Epithelial cell of prostate (primary cell): Measurements from ENCODE around the gene DAGLA.
A peak's percentile ranks its signal among the peaks of the same experiment; 100 is the strongest.

Experiments
- DNase-seq: peaks from one replicate; pipeline ENCODE4 v3.0.0-alpha.2; 2011; ENCODE audit warnings: low read depth, low spot score
- H3K27ac ChIP-seq: fragments of 450-650 bp; 2 replicates; pipeline ENCODE4 v1.5.1; 2017; ENCODE audit warnings: mild to moderate bottlenecking

DAGLA gene

DNA sequence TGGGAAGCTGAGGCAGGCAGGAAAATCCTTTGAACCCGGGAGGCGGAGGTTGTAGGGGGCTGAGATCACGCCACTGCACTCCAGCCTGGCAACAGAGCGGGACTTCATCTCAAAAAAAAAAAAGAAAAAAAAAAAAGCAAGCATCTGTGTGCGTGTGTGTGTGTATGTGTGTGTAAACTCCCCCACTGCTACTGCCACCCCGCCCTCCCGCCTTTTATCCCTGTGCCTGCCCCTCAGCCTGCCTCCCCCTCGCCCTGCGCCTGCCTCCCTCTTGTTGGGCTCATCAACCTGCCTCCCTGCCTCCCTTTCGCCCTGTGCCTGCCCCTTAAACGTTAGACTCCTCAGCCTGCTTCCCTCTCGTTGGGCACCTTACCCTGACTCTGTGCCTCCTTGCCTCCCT is 94.2 kb downstream of the DAGLA start:
- H3K27ac ChIP-seq: no peak overlapping the region
- no peak for DNase-seq

DNA sequence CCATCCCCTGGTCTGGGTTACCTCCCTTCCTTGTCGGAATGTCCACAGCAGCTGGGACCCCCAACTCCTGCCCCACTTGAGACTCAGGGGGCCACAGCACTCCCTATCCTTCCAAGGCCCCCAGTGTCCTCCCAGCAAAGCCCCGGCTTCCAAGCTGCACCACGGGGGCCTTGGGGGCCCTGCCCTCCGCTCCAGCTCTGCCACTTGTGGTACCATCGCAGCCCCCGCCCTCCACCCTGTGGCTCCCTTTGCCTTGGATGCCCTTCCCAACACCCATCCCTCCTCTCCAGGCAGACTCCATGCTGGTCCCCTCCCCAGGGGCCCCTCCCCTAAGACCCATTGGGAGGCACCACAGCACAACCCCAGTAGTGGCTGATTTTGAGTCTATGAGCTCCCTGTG is 94.9 kb downstream of the DAGLA start:
- no peak for DNase-seq
- H3K27ac ChIP-seq: no peak overlapping the region

DNA sequence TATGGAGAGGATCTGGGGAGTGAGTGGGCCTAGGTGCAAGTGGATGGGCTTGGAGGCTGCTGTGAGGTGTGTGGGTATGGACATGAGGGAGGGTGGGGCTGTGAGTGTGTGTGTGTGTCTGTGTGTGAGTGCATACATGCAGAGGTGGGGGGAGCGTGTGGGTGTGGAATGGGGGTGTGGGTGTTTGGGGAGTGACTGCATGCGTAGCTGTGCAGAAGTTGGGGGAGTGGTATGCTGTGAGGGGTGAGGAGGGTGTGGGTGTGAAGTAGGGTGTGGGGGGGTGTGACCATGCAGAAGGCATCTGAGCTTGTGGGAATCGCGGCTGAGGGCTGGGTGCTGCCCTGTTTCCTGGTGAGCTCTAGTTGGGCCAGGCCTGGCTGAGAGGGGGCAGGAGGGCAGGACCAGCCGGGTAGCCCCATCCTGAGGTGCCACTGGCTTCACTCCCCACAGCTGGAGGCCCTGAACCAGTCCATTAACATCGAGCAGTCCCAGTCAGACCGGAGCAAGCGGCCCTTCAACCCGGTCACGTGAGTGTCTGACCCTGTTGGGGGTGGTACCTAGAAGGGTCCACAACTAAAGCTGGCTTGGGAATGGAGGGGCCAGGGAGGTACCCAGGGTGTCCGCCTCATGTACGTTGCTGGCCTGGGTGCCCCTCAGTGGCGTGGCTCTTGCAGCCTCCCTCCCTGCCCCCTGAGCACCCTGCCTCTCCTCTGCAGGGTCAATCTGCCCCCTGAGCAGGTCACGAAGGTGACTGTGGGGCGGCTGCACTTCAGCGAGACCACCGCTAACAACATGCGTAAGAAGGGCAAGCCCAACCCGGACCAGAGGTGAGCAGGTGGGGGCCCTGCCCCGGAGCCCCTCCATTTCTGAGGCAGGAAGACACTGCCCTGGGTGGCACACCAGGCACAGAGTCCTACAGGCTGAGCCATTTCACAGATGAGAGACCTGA is 95.7 kb downstream of the DAGLA start:
- no peak overlapping the region for H3K27ac ChIP-seq
- DNase-seq: no peak

DNA sequence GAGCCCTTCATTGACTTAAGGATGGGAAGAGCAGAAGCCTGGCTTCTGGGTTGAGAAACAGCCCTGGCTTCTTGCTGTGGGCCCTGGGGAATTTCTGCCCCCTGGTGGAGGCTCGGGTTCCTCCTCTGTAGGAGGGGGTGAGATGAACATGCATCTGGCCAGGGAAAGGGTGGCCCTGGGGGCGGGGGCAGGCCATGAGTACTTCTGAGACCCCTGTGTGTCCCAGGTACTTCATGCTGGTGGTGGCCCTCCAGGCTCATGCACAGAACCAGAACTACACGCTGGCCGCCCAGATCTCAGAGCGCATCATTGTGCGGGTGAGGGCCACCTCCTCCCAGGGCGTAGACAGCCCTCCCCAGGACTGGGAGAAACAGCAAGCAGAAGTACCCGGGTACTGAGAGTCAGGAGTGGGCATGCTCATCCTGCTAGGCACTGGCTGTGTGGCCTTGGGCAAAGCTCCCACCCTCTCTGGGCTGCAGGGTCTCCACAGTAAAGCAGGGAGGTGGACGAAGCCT is 96.4 kb downstream of the DAGLA start:
- DNase-seq: no peak
- no peak overlapping the region for H3K27ac ChIP-seq

DNA sequence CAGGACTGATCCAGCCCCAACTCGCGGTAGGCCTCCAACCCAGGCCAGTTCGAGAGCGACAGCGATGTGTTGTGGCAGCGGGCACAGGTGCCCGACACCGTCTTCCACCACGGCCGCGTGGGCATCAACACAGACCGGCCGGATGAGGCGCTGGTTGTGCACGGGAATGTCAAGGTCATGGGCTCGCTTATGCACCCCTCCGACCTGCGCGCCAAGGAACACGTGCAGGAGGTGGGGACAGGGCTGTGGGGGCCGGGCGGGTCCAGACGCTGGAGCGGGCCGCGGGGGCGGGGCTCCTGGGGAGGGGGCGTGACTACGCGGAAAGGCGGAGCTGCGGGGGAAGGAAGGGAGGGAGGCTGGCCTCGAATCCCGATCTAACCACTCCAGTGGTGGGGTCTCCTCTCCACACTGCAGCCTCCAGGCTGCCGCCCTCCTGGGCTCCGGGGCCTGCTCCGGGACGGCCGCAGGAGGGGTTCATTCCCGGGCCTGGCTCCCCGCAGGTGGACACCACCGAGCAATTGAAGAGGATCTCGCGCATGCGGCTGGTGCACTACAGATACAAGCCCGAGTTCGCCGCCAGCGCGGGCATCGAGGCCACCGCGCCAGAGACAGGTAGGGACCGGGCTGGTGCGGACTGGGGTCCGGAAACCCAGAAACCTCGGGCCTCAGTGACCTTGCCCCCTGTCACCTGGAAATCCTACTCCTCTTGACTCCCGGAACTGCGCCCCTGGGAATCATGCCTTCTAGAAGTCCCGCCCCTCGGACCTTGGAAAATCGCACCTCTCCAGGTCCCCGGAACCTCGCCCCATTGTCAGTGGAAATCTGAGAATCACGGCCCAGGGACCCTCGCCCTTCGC is 97.3 kb downstream of the DAGLA start:
- H3K27ac ChIP-seq: no peak overlapping the region
- DNase-seq: no peak

DNA sequence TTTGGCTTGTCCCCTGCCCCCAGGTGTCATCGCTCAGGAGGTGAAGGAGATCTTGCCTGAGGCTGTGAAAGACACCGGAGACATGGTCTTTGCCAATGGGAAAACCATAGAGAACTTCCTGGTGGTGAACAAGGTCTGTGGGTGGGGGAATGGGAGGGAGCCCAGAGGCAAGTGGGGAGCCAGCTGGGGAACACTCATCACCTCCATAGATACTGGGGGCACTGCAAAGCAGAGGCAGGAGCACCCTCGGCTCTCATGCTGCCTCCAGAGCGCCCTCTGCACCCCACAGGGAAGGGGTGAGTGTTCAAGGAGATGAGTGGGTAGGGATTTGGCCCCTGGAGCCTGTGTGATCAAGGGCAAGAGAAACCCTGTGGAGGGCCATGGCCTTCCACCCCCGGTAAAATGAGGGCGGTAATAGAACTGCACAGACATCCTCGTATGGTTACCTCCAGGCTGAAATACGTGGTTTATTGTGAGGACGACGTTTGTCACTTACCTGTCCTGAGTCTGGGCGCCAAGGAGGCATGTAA is 98.2 kb downstream of the DAGLA start:
- no peak for DNase-seq
- H3K27ac ChIP-seq: no peak overlapping the region

DNA sequence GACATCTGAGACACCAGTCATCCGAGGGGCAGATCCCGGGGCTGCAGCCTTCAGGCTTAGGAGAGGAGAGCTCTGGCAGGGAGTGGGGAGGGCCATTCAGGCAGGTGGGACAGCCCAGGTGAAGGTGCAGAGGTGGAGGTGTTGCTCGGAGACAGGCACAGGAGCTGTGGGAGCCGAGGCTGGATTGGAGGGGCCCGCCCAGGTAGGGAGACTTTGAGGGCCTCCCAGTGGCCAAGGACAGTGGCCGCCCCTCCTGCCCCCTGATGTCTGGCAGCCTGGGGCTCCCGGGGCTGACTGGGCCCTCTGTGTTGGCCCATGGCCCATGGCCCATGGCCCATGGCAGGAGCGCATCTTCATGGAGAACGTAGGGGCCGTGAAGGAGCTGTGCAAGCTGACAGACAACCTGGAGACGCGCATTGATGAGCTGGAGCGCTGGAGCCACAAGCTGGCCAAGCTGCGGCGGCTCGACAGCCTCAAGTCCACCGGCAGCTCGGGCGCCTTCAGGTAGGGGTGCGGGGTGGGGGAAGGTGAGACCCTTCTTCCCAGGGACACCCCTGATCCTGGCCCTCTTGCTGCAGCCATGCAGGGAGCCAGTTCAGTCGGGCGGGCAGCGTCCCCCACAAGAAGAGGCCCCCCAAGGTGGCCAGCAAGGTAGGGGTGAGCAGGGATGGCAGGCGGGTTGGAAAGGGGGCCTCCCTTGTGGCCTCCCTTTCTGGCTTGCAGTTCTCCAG is 98.9 kb downstream of the DAGLA start:
- DNase-seq: no peak
- no peak overlapping the region for H3K27ac ChIP-seq

DNA sequence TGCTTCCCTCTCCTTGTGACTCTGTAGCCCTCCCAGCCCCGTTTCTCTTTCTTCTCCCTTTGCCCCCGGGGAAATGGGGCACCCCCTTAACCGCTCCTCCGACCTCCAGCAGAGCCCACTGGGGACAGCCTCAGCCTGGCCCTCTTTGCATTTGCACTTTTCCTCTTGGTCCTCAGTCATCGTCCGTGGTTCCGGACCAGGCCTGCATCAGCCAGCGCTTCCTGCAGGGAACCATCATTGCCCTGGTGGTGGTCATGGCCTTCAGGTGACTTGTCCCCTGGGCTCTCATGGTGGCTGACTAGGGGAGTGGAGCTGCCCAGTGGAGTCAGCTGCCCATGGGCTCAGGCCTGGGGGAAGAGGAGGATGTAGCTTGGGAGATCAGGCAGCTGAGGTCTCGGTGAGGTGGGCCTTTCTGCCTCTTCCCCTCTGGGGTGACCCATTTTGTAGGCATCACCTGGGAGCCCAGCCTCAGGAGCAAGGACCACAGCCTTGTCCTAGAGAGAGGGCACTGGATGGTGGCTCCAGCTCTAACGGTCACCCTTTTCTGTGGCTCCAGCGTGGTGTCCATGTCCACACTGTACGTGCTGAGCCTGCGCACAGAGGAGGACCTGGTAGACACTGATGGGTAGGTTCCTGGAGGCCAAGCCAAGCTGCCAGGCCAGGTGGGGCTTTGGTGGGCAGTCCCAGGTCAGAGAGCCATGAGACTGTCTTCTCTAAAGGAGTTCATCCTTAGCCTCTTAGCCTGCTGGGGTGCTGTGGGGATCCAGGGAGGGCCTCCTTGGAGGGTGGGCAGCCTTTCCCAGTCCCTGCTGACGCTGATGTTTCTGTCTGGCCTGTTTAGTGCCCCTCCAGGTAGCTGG is 99.7 kb downstream of the DAGLA start:
- no peak overlapping the region for H3K27ac ChIP-seq
- no peak for DNase-seq

DNA sequence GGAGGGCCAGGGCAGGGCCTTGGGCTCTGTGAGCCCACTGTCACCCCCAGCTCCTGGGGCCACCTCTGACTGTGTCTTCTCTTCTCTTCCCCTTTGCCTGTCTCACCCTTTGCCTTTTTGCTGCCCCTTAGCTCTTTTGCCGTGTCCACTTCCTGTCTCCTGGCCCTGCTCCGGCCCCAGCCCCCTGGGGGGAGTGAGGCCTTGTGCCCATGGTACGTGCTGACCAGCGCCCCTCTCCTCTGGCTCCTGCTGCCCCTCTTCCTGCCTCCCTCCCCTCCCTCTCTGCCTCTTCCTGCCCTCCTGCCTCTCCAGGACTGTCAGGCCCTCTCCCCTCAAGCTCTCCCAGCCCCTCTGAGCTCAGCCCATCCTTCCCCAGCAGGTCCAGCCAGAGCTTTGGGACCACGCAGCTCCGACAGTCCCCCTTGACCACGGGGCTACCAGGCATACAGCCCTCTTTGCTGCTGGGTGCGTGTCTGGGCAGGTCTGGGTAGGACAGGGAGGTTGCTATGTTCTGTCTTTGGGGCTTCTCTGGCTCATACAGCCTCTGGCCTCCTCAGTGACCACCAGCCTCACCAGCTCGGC is 100.5 kb downstream of the DAGLA start:
- no peak overlapping the region for H3K27ac ChIP-seq
- no peak for DNase-seq

DNA sequence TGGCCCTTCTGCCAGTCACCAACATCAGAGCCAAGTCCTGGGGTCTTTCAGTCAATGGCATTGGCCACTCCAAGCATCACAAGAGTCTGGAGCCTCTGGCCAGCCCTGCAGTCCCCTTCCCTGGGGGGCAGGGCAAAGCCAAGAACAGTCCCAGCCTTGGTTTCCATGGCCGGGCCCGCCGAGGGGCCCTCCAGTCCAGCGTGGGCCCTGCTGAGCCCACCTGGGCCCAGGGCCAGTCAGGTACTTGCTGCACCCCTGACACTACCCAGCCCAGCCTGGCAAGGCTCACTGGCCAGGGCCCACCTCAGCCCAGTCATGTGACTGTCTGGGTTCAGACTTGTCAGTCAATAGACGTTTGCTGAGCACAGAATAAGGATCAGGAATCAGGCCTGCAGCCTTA is 101.4 kb downstream of the DAGLA start:
- no peak for DNase-seq
- no peak overlapping the region for H3K27ac ChIP-seq

DNA sequence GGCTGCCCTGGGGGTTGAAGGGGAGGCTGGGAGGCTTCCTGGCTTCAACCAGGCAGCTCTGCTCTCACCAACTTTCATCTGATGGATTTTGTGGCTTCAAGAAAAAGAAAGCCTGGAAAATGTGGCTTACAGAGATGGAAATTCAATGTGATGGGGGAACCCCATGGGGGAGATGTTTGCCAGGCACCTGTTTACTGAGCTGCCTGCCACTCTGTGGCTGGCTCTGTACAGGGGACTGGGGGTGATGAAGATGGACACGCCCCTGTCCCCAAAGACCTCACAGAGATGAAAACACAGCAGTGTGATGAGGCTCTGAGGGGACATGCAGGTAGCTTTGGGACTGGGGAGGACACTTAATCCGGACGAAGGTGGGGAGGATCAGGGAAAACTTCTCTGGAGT is 102.1 kb downstream of the DAGLA start:
- no peak overlapping the region for H3K27ac ChIP-seq
- DNase-seq: no peak

DNA sequence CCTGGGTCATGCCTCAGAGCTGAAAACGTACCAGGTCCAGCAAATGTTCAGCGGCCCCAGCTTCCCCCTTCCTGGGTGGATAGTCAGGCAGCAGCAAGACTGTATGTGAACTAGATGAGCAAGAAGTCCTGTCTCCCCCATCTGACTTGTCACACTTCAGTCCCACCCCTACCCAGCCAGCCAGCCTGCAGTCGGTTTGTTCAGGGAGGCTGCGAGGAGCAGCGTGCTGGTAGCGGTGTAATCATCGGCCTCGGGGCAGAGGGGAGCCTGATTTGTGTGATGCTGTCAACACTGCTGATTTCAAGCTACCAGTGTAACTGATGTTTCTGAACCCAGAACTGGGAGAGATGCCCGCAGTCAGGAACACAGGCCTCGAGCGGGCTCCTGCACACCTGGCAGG is 102.7 kb downstream of the DAGLA start:
- no peak for DNase-seq
- H3K27ac ChIP-seq: no peak overlapping the region

DNA sequence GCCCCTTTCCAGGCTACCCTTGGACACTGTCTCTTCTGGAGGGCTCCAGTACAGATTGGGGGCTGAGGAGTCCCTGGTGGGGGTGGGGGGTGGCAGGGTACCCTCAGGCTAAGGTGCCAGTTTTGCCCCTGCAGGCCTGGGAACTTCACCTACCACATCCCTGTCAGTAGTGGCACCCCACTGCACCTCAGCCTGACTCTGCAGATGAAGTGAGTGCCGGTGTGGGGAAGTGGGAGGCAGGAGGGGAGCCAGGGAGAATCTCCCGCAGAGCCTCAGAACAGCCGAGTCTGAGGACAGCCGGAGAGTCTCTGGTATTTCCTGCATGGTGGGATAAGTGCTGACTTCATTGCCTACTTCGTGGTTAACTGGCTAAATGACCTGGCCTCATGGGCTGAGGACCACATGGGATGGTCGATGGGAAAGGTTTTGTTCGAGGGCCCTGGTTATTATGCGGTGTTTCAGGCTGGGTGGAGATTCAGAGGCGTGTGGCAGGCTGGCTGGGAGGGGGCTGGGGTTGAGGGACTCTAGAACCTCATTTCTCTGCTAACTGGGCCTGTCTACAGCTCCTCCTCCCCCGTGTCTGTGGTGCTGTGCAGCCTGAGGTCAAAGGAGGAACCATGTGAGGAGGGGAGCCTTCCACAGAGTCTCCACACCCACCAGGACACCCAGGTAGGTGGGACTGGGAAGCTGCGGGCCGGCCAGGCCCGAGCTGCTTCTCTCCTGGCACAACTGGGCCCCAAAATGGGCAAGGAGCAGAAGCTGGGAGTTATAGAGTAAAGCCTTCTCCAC is 103.7 kb downstream of the DAGLA start:
- H3K27ac ChIP-seq: no peak overlapping the region
- DNase-seq: no peak

DNA sequence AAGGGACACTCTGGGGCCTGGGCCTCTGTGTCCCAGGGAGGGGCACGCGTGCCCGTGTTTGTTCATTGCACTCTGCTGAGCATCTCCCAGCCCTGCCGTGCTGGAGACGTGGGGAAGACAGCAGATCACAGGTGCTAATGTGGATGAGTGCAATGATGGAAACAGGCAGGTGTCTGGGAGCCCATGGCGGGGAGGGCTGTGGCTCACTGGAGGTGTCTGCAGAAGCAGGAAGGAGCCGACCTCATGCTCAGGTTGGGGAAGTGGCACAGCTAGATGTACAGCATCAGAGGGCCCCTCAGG is 104.3 kb downstream of the DAGLA start:
- no peak for DNase-seq
- H3K27ac ChIP-seq: no peak overlapping the region

DNA sequence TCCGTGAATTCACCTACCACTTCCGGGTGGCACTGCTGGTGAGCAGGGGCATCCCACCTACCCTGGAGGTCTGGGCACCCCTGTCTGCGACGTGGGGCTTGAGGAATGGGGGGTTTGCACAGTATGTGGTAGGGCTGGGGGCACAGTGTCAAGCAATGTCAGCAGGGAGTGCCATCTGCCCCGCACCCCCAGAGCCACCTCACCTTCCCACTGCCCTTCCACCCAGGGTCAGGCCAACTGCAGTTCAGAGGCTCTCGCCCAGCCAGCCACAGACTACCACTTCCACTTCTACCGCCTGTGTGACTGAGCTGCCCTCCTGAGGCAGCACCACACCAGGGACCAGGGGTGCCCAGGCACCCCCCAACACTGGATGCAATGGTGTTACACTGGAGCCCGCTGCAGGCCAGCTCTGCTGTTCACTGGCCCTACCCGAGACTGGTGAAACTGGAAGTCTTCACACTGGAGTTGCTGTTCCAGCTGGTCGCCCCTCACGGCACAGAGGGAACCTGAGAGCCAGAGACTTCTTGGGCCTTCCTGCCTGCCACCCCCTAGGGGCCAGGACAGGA is 105.7 kb downstream of the DAGLA start:
- DNase-seq: no peak
- H3K27ac ChIP-seq: no peak overlapping the region

DNA sequence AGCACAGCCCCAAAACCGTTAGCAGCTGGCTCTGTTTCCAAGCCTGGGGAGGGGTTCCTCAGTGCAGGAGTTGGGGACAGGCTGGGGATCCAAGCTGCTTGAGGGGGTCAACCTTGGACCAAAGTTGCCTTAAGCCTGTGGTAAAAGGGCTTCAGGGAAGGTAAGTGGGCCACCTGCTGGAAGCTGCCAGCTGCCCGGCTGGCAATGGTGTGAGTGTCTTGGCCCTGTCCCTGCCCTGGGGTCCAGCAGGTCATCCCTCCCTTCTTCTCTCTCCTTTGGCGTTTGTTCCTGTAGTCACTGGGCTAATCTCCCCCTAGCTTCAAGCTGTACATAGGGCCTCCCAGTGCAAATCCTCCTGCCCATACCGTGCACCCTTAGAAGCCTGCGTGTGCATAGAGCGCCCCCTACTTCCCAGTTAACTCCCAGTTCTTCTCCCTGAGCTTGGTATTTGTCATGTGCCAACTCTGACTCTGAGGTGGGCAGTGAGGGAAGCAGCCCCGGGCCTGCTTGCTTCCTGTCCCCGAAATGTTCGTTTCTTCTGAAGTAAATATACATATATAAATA is 107.8 kb downstream of the DAGLA start:
- DNase-seq: no peak
- no peak overlapping the region for H3K27ac ChIP-seq

DNA sequence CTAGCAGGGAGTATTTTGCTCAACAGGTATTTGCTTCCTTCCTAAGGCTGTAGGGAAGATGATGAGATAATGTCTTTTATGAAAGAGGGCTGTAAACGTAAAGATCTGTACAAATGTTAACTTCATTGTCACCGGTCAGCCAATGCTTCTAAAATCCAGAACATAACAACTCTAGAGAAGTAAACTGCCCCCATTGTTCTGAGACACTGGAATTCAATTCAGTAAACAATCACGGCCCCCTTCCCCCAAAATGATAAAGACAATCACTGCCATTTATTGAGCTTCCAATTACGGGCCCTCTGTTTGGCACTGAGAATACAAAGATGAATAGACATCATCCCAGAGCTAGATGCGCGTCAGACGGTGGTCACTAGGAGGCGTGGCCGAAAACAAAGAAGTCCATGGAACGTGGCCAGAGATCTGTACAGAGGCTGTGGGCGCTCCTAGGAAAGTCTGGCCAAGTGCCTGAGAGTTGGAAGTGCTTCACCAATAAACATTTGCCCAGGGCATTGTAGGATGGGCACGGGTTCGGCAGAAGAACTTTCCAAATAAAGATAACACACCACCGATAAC is 111.6 kb downstream of the DAGLA start:
- peak overlapping the region; percentile 89 for H3K27ac ChIP-seq
- DNase-seq: peak; percentile 48
